Stimulated activated CD8-positive, alpha-beta memory T cell treated with anti-CD3 and anti-CD28 coated beads, Interleukin-4, amount 100 ng/mL, for 4 hours (primary cell): ENCODE data around the gene CFAP221.

Experiments used
- DNase-seq, 2 donors: peaks; one replicate each; pipeline ENCODE4 v3.0.0-alpha.2; 2020; ENCODE audit warnings: low read depth in 2 of 2, low spot score in 1 of 2

Gene CFAP221

GRCh38 chr2:119544075-119544938 lies at the start of gene CFAP221:
TSS of gene CFAP221 (plus strand) at chr2:119544449. CDS start at chr2:119546132, 1,683 bp downstream.
- no peak for DNase-seq

GRCh38 chr2:119495948-119496347 lies 48.3 kb upstream of the CFAP221 start:
- no peak for DNase-seq

GRCh38 chr2:119496682-119497081 lies 47.6 kb upstream of the CFAP221 start:
- no peak for DNase-seq

DNA sequence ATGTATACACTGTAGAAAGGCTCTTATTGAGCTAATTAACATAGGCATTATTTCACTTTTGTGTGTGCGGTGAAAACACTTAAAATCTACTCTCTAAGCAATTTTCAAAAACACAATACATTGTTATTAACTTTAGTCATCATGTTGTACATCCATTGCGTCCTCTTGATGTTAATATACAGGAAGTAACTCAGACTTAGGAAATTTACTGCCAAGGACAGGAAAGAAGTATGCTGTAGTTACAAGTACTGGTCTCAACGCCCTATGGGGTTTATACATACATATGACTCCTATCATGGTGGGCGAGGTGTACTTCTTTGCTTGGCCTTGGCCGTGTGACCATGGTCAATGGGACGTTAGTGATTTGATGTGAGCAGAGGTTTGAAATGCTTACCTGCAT lies 35.5 kb upstream of the CFAP221 start:
- no peak for DNase-seq

DNA sequence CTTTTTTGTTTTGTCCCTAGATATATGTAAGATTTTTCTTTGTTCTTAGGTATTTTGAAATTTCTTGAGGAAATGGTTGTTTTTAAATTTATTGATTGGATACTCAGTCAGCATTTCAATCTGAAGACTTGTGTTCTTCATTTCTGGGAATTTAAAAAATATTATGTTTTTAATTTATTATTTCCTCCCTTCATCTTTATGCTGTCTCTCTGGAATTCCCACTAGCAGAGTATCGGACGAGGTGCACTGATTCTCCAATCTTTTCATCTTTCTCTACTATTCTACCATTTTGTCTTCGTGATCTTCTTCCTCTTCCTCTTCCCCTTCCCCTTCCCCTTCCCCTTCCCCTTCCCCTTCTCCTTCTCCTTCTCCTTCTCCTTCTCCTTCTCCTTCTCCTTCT lies 32.3 kb upstream of the CFAP221 start:
- no peak for DNase-seq

- no peak for DNase-seq
These were observed 31.3 kb upstream of the CFAP221 start for GRCh38 chr2:119512946-119513345.

DNA sequence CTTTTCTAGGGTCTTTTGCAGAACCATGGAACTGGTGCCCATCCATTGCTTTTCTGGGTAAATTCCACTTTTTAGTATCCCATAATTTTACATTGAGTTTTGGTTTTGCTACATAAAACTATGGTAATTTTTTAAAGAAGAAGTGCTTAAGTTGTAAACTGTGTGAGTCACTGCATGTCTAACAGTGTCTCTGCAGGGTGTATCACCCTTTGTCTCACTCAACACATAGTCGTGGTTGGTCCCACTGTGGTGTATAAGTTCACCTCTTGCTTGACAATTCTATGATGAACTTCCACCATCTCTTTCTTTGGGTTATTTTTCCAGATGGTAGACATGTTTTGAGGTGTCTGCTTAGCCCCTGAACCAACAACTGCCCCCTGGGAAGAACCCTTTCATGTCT lies 30.4 kb upstream of the CFAP221 start:
- no peak for DNase-seq

GRCh38 chr2:119516121-119516520 lies 28.1 kb upstream of the CFAP221 start:
- DNase-seq: no peak

GRCh38 chr2:119517433-119517832 lies 26.8 kb upstream of the CFAP221 start:
- no peak for DNase-seq

DNA sequence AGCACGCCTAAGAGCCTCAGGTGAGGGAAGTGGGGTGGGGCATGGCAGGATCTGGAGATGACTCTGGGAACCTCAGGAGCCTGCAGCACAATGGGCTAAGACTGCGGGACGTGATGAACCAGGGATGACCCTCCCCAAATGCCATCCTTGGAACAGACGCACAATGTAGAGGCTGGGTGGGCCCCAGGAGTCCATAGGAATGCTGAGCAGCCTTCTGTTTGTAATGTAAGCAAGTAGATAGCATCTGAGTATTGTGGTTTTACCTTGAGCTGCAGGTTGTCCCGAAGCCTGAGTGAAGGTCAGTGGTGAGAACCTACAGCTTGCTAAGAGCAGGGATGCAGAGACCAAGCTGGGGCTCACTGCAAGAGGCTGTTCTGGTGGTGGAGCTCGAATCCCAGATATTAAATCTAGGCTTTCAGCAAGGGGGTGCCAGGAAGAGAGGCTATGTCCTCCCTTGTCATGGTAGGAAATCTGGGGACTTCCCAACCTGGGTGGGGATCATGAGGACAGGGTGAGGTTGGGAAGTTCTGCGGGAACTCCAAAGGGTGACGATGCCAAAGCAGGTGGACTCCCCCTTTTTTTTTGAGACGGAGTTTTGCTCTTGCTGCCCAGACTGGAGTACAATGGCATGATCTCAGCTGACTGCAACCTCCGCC lies 25.7 kb upstream of the CFAP221 start:
- no peak for DNase-seq

GRCh38 chr2:119519057-119519408 lies 25.2 kb upstream of the CFAP221 start:
- no peak for DNase-seq

GRCh38 chr2:119520696-119521432 lies 23.4 kb upstream of the CFAP221 start:
- no peak for DNase-seq

DNA sequence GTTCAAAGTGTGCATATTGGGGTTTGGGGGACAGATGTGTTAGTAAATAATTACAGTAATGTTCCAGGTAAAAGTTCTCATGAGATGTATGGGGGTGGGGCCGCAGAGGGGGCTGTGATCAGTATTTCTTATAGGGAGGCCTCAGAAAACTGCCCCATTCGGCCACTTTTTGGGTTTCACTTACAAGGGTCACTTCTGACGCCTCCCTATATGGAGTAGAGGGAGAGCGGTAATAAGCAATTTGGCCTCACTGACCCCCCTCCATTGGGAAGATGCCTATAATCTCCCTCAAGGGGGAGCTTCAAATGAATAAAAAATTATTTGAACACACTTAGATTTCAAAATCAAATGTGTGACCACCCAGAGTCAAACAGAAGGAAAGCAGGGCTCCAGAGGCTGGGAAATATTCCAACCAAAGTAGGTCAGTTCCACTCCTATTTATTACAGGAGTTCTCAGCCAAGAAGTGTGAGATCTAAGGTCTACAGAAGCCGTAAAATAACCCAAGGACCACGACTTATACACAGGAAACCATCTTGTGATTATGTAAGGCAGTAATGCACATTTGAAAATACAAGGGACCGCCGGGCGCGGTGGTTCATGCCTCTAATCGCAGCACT lies 22.7 kb upstream of the CFAP221 start:
- DNase-seq: no peak

GRCh38 chr2:119522671-119523070 lies 21.6 kb upstream of the CFAP221 start:
- DNase-seq: no peak

DNA sequence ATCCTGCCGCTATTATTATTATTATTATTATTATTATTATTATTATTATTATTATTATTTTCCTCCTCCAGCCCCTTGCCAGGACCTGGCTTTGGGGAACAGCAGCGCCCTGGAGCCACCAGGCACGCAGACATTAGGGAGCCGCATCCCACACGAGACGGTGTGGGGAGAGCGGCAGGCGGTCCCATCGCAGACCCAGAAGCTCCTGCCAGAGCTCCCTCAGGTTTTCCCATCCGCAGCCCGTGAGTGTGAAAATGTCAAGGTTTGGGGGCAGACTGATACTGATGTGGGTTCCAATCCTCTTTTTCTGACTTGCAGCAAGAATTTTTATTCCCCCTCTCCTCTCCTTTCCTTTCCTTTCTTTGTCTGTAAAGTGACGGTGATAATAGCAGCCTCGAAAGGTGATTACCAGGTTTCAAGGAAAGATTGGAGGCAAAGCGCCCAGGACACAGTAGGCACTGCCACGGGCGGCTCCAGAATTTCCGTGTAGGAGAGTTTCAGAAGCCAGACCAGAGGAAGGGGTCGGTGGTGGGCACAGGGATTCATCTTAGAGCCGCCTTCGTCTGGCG lies 20.8 kb upstream of the CFAP221 start:
- DNase-seq: no peak

DNA sequence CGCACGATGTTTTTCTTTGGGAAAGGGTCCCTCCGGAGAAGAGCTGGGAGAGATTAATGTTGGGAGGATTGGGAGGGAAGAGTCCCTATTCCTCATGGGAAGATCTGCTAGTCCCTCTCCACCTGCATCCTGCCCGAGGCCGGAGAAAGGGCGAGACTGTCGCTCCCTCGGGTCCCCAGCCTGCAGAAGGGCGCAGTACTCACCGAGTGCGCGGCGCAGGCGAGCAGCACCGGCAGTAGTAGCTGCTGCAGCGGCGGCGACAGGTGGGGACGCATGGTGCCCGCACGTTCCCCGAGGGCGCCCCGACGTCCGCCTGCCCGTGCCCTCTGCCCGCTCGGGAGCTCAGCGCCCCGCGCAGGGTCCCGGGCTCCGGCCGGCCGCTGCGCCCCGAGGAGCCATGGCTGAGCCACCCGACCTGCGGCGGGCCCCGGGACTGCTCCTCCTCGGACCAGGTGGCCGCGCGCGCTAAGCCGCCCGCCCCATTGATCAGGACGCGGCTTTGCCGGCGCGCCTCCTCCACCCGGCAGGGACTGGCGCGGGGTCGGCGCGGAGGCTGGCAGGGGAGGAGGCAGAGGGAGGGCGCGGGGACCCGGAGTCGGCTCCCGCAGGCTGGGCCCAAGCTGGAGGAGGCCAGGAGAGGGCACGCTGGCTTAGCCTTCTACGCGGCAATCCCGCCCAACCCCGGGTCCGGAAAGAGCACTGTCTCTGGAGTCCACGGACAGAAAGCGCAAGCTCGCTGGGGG lies 20.1 kb upstream of the CFAP221 start, which contains the start of gene SCTR:
SCTR (minus strand) TSS at position 532 of the 743 bp plus-strand sequence; CDS start at position 275, 257 bp downstream.
- no peak for DNase-seq

- no peak for DNase-seq
These were observed 18.6 kb upstream of the CFAP221 start for GRCh38 chr2:119525614-119526013.

- no peak for DNase-seq
These were observed 16.2 kb upstream of the CFAP221 start for GRCh38 chr2:119527999-119528398.

- no peak for DNase-seq
These were observed 13.0 kb upstream of the CFAP221 start for GRCh38 chr2:119531292-119531691.

GRCh38 chr2:119533560-119533959 lies 10.7 kb upstream of the CFAP221 start:
- no peak for DNase-seq
